NCI-H2107 (cell line): Measurements from ENCODE around the gene CTSZ.
"Not testable (repeated sequence)": the region's sequence is repeated elsewhere in the genome, so short reads cannot be mapped to it uniquely, and the experiment has no call there.

Source experiments
- DNase-seq: peaks from one replicate; lab custom pipeline; 2025; lab: John Stamatoyannopoulos, UW

The CTSZ gene

DNA sequence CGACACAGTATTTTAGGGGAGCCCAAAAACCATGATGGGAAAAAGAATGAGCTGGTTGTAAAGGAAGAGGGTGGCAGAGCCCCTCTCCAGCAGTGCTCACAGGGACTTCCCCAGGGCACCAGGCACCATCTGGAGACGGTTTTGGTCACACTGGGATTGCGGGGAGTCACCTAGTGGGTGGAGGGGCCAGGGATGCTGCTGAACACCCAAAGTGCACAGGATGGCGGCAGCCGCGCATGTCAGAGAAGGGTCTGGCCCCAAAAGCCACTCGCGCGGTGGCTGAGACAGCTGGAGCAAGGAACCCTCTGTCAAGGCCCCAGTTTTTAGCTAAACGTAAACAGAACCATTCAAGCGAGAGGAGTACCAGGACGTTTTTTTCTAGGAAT, 10.8 kb downstream of the CTSZ start:
- DNase-seq, result no peak

DNA sequence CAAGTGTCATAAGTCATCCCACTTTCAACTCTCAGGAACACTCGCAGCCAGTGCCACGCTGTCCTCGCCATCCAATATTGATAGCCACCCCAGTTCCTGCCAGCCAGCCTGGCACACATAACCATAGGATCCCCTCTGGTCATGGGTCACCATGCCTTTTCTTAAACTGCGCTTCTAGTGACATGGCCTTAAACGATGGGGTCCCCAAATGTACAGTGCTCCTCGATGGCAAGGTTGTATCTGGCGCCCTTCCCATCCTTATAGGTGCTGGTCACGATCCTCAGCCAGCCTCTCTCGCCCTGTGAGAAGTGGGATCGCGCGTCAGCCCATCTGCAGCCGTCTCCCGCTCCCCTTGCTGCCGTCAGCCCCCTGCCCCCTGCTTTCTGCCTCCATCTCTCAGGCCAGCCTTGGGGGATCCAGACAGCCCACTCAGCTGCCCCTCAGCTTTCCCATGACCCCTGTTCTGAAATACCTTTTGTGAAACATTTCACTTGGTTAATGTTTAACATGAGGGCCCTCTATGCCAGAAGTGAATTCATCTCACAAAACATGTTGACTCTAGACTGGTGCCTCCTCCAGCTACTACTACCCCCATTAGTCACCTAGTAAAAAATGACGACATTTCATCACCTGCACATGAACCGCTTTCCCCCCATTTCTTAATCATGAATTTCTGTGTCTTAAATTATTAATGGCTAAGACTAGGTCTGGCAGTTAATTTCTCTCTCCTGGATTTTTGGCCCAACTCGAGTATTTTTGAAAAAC, 11.4 kb downstream of the CTSZ start:
- no peak for DNase-seq

GRCh38 chr20:58994390-58995159, 12.5 kb downstream of the CTSZ start:
- no peak for DNase-seq

GRCh38 chr20:58993332-58994248, 13.5 kb downstream of the CTSZ start:
- DNase-seq, result no peak

DNA sequence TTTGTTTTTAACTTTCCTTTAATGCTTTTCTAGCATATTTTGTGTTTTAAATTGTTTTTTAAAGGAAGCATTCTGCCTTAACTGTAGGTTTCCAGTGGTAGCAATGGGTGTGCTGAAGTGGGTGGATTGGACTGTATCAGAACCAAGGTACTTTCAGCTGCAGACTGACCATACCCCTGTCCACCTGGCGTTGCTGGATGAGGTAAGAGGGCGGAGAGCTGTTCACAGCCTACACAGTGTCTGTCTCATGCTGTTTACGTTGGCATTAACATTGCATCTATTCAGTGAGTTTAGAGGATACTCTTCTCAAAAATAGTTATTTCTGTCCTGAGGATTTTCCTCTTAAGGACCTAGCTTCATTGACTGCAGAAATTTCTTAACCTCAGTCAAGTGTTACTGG, 14.1 kb downstream of the CTSZ start:
- DNase-seq, result no peak

DNA sequence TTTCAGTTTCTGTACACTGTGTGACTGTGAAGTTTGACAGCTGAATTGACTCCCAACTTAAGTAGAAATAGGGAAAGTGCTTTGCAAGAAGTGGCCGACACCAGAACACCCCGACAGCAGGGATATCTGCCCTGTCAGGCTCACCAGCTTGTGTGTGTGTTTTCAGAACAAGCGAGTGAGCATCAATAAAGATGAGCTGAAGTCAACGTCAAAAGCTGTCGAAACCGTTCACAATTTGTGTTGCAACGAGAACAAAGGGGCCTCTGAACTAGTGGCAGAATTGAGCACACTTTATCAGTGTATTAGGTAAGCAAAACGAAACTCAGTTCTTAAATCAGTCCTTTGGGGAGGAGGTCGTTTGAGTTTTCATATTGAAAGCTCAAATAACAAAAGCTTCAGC, 15.3 kb downstream of the CTSZ start:
- DNase-seq, result no peak

DNA sequence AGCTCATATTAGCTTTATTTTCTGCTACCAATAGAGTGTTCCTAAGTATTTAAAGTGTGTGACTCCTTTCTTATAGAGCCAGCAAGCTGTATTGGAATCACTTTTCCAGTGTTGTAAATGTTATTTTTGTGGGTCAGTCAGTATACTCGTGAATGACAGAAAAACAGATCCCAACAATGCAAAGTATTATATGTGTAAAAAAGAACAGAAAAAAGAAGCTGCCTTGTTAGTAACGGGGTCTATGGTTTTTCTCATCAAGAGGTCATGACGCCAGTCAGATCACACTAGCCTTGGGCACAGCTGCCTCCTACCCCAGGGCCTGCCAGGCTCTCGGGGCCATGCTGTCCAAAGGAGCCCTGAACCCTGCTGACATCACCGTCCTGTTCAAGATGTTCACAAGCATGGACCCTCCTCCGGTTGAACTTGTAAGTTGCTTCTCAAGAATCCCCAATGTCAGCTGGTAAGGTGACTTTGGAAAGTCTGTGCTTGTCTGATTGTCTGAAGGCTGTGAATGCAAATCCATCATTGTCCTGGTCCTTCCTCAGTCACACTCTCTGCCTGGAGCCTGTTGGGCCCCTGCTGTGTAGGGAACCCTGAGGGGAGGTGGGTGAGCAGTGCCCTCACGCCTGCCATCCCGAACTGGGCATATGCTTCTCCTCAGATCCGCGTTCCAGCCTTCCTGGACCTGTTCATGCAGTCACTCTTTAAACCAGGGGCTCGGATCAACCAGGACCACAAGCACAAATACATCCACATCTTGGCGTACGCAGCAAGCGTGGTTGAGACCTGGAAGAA, 16.2 kb downstream of the CTSZ start:
- no peak for DNase-seq

DNA sequence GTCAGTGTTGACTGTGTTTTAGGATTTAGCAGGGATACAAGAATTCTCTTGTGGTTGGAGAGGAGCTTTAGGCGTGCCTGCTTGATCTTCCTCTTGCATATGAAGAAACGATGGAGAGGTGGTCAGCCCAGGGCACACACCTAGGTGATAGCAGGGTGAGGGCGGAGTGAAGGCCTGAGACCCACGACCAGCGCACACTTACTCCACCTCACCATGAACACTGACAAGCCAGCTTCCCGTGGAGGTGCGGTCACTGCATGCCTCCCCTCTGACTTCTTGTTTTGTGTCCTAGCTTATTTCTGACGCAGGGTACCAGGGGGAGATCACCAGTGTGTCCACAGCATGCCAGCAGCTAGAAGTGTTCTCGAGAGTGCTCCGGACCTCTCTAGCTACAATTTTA, 17.9 kb downstream of the CTSZ start:
- no peak for DNase-seq

GRCh38 chr20:58988565-58988882, 18.5 kb downstream of the CTSZ start:
- no peak for DNase-seq

DNA sequence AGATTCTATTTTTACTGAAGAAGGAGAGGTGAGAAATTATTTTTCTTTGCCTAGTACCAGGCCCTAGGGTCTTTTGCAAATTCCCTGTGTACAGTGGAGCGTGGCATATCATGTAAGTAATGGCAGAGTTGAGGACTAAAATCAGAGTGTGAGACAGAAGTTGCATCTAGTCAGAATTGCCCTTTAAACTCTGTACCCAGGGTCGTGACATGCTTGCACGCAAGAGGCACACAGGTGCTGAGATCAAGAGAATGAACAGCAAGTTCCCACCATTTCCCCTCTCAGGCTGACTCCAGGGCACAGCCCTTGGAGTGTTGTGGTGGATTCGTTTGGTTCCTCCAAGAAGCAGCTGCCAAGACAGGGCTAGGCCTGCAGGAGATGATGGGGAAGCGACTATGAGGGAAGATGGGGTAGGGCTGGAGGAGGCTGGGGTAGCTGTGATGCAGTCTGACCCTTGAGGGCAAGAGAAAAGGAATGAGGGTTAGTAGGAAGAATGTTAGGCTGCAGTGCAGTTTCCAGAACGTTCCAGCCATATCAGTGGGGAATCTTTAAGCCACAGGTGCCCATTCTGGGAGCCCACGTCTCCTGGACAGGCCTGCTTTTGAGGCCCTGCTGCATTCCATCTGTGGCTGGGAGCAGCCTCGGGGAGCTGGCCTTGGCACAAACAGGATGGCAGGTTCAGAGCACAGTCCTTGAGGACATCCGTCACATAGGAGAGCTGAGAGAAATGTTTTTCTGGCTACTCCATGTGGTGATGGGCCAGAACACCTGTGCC, 19.1 kb downstream of the CTSZ start:
- no peak for DNase-seq

DNA sequence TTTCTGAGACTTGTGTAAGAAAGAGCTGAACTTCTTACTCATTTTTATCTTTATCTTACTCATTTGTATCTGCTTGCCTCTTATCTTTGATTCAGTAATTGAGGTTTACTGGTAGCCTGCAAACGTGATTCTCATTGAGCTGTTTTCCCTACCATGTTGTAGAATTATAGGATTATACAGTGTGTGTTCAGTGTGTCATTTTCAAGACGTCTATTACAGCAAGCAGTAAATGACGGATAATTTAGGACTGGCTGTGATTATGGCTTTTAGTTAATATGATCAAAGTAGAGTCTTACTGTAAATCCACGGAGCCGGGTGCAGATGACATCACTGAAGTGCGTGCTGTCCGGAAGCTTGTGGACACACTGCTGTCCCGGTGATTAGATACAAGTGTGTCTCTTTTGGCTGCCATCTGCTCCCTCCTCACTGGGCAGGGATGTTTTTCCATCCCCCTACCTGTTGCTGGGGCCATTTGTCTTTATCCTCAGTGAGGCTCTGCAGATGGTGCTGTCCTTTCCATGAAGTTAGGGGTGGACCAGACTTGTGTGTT, 20.0 kb downstream of the CTSZ start:
- no peak for DNase-seq

DNA sequence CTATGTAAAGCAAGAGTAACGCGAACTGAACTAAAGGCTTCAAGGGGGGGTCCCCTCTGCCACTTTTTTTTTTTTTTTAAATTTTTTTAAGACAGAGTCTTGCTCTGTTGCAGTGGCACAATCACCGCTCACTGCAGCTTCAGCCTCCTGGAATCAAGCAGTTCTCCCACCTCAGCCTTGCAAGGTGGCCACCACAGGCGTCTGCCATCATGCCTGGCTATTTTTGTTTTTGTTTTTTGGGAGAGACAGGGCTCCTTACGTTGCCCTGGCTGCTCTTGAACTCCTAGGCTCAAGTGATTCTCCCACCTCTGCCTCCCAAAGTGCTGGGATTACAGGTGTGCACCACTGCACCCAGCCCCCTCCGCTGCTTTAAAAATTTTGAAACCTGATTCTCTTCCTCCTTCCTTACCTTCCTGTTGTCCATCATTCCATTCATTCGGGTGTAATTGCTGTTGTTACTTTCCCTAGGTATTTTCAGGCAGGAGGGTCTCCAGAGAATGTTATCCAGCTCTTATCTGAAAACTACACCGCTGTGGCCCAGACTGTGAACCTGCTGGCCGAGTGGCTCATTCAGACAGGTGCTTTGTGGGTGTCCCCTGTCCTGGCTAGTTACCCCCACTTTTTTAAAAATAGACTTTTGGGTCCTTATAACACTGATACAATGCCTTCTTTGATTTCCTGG, 20.6 kb downstream of the CTSZ start:
- no peak for DNase-seq

- DNase-seq, result no peak
Observed at GRCh38 chr20:58985656-58986055, 21.4 kb downstream of the CTSZ start.

- no peak for DNase-seq
Observed at GRCh38 chr20:58984691-58985090, 22.4 kb downstream of the CTSZ start.

DNA sequence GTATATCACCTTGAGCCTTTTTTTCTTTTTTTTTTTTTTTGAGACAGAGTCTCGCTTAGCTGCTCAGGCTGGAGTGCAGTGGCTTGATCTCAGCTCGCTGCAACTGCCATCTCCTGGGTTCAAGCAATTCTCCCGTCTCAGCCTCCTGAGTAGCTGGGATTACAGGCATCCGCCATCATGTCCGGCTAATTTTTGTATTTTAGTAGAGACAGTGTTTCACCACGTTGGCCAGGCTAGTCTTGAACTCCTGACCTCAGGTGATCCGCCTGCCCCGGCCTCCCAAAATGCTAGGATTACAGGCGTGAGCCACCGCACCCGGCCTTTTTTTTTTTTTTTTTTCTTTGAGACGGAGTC, 24.0 kb downstream of the CTSZ start:
- not testable (repeated sequence) for DNase-seq

DNA sequence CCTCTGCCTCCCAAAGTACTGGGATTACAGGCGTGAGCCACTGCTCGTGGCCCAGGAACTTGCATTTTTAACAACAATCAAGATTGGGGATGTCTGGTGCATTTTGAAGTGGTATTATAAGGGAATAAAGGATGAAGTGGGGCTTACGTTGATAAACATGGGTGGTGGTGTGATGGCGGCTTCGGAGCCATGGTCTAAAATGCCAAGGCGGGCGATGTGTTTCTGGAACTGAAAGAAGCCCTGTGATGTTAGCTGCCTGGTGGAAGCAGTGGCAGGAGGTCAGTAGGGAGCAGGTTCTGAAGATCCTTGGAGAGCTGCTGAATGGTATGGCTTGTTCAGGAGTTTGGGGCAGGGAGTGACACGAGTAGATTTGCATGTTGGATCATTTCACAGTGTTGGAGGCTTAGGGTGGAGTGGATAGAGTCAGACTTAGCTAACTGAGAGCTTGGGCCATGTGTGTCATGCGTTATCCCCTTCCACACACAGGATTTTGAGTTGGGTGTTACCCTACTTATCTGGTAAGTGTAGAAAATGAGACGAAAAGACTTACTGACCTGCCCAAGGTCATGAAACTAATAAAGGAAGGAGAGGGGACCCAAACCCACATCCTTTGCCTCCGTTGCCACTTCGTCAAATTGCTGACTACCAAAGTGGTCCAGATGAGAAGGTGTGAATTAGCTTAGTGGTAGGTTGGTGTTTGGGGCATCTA, 24.5 kb downstream of the CTSZ start:
- DNase-seq, result no peak

GRCh38 chr20:58981628-58982364, 25.3 kb downstream of the CTSZ start:
- no peak for DNase-seq

- DNase-seq, result peak; percentile 84
Observed at GRCh38 chr20:58980711-58981627, 26.1 kb downstream of the CTSZ start, which contains the start of gene NELFCD. TSS of gene NELFCD (plus strand) at chr20:58981256. CDS start at chr20:58981310, 54 bp downstream.
